Activated T-helper 17 cell treated with anti-CD3 and anti-CD28 coated beads, Interleukin-2, amount 50 U/mL, for 72 hours (primary cell): Measurements from ENCODE around the gene RCN2. TPM values are rescaled to one million over a fixed set of nuclear protein-coding genes. Genes with fewer than 3 reads are reported as not detected.

Experiments
- ATAC-seq: fragments of 150-1000 bp; cut with Tn5 transposase; replicated peaks from 2 replicates; pipeline ENCODE4 v1.10.0; 2021; ENCODE audit warnings: mild to moderate bottlenecking, moderate library complexity
- H3K27ac Mint-ChIP-seq: one replicate; pipeline ENCODE4 v1.8.0; 2022; ENCODE audit warnings: mixed read lengths
- H3K27me3 Mint-ChIP-seq: one replicate; pipeline ENCODE4 v1.8.0; 2022; ENCODE audit warnings: mixed read lengths
- H3K36me3 Mint-ChIP-seq: one replicate; pipeline ENCODE4 v1.8.0; 2022; ENCODE audit warnings: low read depth, mild to moderate bottlenecking, mixed read lengths
- H3K4me1 Mint-ChIP-seq: one replicate; pipeline ENCODE4 v1.8.0; 2022; ENCODE audit warnings: mixed read lengths
- H3K4me3 Mint-ChIP-seq: one replicate; pipeline ENCODE4 v1.8.0; 2022; ENCODE audit warnings: mild to moderate bottlenecking, mixed read lengths
- H3K9me3 Mint-ChIP-seq: one replicate; pipeline ENCODE4 v1.8.0; 2022; ENCODE audit warnings: mixed read lengths
- total RNA-seq, 2 donors: library from RNA; stranded (reverse); gene quantifications; one replicate each; pipeline ENCODE4 v1.2.3, GENCODE V29; 2022

Gene RCN2
- total RNA-seq, 2 donors from 2014 or later: 18.1 to 27.5 TPM

DNA sequence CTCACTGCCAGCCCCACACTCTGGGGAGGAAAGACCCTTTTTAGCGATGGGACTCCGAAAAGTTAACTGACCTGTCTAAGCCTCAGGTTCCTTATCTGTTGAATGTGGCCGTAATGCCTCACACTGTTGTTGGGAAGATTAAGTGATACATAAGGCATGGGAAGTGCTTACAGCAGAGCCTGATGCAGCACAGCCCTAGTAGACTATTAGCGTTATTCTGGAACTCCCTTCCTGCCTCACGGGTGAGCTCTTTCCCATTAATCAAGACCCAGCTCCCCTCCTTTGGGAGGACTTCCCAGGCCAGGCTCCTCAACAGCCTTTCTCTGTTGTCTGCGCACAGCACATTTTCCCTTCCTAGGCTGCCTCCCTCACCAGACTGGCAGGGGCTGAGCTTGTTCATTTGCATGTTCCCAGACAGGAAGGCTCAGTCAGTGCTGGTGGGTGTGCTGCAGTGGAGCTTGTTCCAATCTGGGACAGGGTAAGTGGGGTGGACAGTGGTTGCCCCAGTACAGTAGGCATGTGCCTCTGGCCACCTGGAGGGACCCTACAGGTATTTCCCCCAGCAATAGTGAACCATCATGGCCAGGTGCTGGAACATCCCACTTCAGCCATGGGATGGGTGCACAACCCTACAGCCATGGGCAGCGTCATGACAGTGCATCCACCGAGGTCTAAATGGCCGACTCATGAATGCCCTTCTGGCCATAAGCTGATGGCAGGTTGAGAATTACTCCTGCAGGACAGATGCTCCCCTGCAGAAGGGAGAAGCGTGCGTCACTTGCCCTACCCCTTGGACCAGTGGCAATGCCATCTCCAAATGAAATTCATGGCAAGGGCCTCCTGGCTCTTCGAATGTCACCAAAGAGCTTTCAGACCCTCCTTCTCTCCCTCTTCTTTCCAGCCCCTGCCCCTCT, 57.6 kb downstream of the RCN2 start:
- Mint-ChIP-seq H3K9me3 (no peaks in the 10 kb centered on the region), H3K27ac (peak overlapping the region; percentile 98), H3K4me3 (peak overlapping the region; percentile 85), H3K36me3 (peaks cover 8% of the 10 kb centered on the region), H3K27me3 (no peaks in the 10 kb centered on the region), H3K4me1 (peaks cover 22% of the 10 kb centered on the region)
- ATAC-seq: peak; percentile 16

DNA sequence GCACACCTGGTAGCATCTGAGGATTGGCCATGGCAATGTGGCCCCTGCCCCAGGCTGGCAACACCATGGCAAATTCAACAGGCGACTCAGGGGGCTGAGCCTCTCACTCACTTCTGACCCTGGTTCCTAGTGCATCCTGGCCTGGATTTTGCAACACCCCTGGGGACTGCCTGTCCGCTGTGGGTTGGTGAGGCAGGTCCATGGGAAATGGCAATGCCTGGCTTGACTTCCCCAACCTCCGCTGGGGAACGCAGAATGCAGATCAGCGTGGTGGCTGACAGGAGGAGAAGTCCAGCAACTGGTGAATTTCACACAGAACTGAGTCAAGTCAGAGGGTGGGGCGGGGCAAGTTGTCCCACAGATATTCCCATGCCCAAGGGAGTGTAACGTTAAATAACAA, 59.5 kb downstream of the RCN2 start:
- Mint-ChIP-seq H3K27ac (peak overlapping the region; percentile 98), H3K4me1 (peaks cover 23% of the 10 kb centered on the region), H3K27me3 (no peaks in the 10 kb centered on the region), H3K36me3 (peaks cover 17% of the 10 kb centered on the region), H3K4me3 (no peak overlapping the region), H3K9me3 (no peaks in the 10 kb centered on the region)
- no peak for ATAC-seq

DNA sequence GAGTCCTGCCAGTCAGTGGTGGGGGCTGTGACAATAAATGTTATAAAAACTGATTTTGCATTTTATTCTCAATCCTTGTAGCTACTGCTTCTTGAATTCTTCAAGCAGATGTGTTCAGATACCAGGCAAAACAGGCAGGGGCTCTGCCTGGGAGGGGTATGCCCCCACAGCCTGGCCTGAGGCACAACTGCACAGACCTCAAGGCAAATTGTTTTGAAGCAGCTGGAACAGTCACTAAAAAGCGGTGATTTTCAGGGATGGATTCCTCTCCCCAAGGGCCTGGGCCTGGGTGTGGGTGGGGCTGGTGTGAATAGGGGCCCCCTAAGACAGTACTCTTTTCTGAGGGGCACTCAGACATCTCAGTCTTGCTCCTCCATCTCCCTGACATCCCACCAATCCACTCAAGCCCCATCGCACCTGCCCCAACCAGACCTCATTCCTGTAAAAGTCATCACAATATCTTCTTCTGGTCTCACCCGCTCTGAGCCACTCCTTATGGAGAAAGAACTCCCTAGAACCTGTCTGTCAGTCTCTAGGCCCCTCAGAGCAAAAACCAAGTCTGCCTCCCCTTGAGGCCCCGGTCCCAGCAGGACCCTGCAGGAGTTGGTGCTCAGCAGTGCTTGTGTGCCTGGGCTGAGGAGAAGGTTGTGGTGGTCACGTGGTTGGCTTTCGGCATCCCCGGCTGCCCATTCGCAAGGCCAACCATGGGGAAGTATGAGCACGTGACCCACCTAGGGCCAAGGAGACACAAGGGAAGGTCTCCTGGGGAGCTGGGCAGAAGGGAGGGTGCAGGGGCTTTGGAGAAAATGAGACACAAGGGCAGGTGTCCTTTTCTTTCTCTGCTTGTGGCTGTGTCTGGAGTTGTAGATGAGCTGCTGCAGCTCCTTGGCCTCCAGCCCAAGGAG, 60.4 kb downstream of the RCN2 start:
- no peaks in the 10 kb centered on the region for H3K27me3 Mint-ChIP-seq
- no peaks in the 10 kb centered on the region for H3K9me3 Mint-ChIP-seq
- H3K36me3 Mint-ChIP-seq: peaks cover 27% of the 10 kb centered on the region
- H3K4me1 Mint-ChIP-seq: peaks cover 23% of the 10 kb centered on the region
- ATAC-seq: no peak
- no peak overlapping the region for H3K27ac Mint-ChIP-seq
- no peak overlapping the region for H3K4me3 Mint-ChIP-seq

DNA sequence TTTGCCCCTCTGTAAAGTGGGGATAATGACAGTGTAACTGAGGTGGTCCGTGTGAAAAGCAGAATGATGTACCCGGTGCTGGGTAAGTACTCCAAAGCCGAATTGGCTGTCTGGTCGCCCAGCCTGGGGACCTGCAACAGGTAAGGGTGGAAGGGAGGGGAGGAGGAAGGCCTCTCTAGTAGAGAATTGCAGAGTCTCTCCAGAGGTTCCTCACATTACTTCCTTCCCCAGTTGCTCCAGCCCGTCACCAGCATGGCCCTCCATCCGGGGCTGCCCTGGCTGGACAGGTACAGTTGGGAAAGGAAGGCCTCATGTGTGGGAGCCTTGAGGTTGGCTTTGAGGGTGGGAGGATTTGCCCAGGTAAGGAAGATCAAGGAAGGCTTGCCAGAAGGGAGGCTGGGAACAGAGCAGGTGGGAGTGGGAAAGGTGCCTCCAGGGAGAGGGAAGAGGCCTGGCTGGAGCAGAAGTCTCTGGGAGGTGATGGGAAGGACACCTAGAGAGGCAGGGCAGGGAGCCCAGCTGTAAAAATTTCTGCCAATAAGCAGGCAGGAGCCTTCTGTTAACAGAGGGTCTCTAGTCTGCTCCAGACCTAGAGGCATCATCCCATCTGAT, 61.7 kb downstream of the RCN2 start:
- Mint-ChIP-seq H3K36me3 (peaks cover 38% of the 10 kb centered on the region), H3K4me3 (peak overlapping the region; percentile 94), H3K27ac (peak overlapping the region; percentile 95), H3K9me3 (no peaks in the 10 kb centered on the region), H3K4me1 (peaks cover 33% of the 10 kb centered on the region), H3K27me3 (no peaks in the 10 kb centered on the region)
- no peak for ATAC-seq

DNA sequence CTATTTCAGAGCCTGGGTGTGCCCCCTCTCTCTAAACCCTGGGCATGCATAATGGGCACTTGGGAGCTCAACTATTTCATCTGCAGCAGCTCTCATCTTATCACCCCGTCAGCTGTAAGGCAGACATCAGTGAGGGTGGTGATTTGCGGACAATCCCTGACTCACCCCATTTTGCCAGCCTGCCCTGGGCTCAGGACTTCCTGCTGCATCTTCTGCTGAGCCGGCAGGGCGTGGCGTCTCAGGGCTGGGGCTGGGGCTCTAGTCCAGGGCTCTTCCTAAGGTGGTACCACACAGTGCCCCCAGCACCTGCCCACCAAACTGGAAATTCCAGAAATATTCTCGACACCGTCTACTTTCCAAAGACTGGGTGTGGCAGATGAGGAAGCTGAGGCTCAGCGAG, 62.5 kb downstream of the RCN2 start:
- no peaks in the 10 kb centered on the region for H3K9me3 Mint-ChIP-seq
- ATAC-seq: peak; percentile 69
- H3K4me3 Mint-ChIP-seq: peak overlapping the region; percentile 94
- peak overlapping the region; percentile 95 for H3K27ac Mint-ChIP-seq
- H3K4me1 Mint-ChIP-seq: peaks cover 32% of the 10 kb centered on the region
- H3K36me3 Mint-ChIP-seq: peaks cover 39% of the 10 kb centered on the region
- no peaks in the 10 kb centered on the region for H3K27me3 Mint-ChIP-seq

DNA sequence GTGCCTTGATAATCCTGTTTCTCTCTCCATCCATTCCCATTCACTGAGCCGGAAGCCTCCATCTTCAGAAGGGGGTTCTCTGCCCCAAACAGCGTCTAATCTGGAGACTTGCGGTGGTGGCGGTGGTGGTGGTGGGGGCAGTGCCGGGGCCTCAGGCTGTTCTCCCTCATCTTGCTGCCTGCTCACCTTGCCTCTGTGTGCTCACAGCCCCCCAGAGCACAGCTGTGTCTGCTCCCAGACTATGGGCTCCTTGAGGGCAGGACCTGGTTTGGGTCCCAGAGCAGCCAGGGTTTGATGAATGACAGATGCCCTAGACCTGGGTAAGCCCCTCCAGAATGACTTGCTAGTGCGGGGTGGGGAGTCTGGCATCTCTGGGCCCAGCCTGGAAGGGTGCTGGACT, 62.9 kb downstream of the RCN2 start:
- H3K4me3 Mint-ChIP-seq: peak overlapping the region; percentile 94
- no peaks in the 10 kb centered on the region for H3K9me3 Mint-ChIP-seq
- peak overlapping the region; percentile 95 for H3K27ac Mint-ChIP-seq
- ATAC-seq: peak; percentile 11
- H3K27me3 Mint-ChIP-seq: no peaks in the 10 kb centered on the region
- H3K36me3 Mint-ChIP-seq: peaks cover 44% of the 10 kb centered on the region
- H3K4me1 Mint-ChIP-seq: peaks cover 32% of the 10 kb centered on the region

DNA sequence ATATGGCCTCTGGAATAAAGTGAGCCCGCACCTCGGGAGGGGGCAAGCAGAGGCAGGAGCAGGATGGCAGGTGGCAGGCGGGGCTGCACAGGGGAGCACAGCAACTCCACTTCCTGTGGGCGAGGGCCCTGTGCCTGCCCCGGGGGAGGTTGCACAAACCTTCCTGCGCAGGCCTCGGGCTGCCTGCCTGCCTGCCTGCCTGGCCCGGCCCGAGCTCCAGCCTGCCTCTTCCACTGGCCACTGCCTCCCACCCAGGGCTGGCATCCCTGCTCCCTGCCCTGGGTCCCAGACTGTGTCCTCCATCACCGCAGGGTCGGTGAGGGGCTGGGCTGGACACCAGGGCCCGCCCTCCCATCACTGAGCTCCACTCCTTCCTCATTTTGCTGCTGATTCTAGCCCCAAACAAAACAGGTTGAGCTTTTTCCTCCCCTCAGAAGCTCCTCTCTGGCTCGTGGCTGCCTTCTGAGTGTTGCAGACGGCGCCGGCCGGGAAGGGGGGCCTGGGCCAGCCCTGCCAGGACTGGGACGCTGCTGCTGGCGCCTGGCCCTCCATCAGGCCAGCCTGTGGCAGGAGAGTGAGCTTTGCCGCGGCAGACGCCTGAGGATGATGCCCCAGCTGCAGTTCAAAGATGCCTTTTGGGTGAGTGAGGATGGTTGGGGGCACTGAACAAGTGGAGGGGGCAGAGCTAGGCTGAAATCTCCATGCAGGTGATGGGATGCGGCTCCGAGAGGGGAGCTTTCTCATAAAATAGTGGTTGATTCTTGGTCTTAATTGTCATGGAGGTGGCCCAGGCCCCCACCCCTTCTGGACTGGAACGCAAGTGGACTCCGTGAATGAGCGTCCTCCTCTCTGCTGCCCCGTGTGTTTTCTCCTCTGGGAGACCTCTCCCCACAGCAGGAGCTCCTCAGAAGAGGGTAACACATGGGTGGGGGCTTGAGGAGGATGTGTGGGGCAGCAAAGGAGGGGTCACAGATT, 63.7 kb downstream of the RCN2 start, which contains the start of gene PSTPIP1:
Gene PSTPIP1, plus strand, starts transcription at position 156 of the 975 bp plus-strand sequence. Its CDS starts 448 bp downstream, at position 604.
- peaks cover 52% of the 10 kb centered on the region for H3K36me3 Mint-ChIP-seq
- peak; percentile 60 for ATAC-seq
- peaks cover 32% of the 10 kb centered on the region for H3K4me1 Mint-ChIP-seq
- H3K4me3 Mint-ChIP-seq: peak within 1 kb of the TSS; percentile 94
- peak within 1 kb of the TSS; percentile 95 for H3K27ac Mint-ChIP-seq
- no peaks in the 10 kb centered on the region for H3K9me3 Mint-ChIP-seq
- no peaks in the 10 kb centered on the region for H3K27me3 Mint-ChIP-seq

DNA sequence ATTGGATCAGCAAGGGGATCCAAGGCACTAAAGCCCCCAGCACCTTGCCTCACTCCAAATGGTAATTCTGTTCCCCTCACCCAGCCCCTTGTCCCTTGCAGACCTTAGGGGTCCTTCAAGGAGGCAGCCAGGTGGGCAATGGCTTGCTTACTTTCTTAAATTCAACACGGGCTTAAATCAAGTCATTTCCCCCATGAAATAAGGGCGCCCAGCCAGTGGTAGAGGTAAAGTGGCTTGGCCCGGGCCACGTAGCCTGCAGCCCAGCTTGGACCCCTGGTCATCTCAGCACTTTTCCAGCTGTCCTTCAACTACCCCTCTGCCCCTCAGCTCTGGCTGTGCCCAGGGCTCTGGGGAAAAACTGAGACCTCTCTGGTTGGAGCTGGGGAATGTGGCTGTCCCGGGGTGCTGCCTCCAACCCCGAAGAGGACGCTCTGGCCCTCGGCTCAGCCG, 64.6 kb downstream of the RCN2 start:
- peak overlapping the region; percentile 94 for H3K4me3 Mint-ChIP-seq
- no peaks in the 10 kb centered on the region for H3K27me3 Mint-ChIP-seq
- peaks cover 35% of the 10 kb centered on the region for H3K4me1 Mint-ChIP-seq
- H3K27ac Mint-ChIP-seq: peak overlapping the region; percentile 95
- no peaks in the 10 kb centered on the region for H3K9me3 Mint-ChIP-seq
- H3K36me3 Mint-ChIP-seq: peaks cover 60% of the 10 kb centered on the region
- no peak for ATAC-seq

DNA sequence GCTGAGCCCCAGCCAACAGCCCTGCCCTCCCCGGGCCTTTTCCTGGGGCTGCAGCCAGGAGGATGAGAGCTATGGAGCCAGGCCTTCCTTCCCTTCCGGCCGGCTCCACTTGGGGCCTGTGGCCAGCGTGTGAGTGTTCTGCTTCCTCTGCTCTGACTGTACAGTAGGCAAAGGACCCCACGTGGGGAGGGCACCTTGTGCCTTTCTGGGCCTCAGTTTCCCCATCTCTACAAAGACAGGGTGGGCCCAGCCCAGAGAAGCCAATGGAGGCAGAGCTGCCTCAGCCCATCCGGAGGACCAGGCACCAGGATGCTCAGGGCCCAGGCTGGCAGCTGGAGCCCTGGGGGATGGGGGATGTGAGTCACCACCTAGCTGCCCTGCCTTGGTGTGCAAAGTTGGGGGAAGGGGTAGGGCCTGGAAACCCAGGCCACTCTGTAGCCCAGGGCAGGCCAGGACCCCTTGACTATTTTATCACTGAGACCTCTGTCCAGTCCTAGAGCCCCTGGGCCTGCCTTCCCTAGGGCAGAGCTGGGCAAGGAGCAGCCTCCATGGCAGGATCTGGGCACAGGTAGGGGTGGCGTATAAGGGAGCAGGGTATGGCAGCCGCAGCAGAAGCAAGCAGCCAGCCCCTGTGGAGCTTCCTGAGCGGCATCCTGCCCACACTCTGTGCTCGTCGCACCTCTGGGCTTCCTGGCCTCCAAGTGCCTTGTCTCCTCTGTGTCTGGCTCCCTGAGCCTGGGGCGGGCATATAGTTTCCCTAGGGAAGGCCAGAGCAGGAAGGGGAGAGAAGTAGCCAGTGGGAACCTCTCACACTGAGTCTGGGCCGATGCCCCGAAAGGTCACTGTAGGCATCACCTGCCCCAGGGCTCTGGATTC, 65.2 kb downstream of the RCN2 start:
- peaks cover 41% of the 10 kb centered on the region for H3K4me1 Mint-ChIP-seq
- no peaks in the 10 kb centered on the region for H3K27me3 Mint-ChIP-seq
- H3K9me3 Mint-ChIP-seq: no peaks in the 10 kb centered on the region
- ATAC-seq: peak; percentile 49
- H3K27ac Mint-ChIP-seq: peak overlapping the region; percentile 95
- H3K36me3 Mint-ChIP-seq: peaks cover 67% of the 10 kb centered on the region
- peak overlapping the region; percentile 94 for H3K4me3 Mint-ChIP-seq

DNA sequence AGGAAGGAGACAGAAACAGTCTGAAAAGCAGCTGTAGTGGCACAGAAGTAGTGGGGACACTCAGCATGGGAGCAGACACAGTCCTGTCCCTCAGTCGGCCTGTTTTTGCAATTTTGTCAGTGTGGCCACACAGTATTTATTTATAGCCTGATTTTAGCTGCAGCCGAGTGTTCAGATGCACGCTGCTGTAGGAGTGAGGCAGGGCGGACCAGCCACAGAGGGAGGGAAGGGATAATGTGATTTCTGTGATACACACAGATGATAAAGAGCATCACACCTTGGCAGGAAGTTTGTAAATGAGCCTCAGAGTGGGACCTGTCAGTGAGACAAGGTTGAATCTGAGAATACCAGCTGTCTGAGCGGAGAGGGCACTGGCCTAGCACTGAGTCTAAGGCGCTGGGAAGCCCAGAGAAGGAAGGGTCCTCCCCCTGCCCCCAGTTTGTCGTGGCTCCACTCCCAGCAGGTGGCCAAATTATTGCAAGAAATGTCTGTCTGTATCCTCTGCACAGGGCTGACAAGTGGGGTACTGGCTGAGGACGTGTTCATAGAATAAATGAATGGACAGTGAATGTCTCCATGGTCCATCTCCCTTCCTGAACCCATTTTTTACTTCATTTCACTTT, 67.2 kb downstream of the RCN2 start:
- Mint-ChIP-seq H3K4me3 (peak overlapping the region; percentile 94), H3K9me3 (no peaks in the 10 kb centered on the region), H3K36me3 (peaks cover 86% of the 10 kb centered on the region), H3K27ac (peak overlapping the region; percentile 95), H3K4me1 (peaks cover 53% of the 10 kb centered on the region), H3K27me3 (no peaks in the 10 kb centered on the region)
- ATAC-seq: no peak

DNA sequence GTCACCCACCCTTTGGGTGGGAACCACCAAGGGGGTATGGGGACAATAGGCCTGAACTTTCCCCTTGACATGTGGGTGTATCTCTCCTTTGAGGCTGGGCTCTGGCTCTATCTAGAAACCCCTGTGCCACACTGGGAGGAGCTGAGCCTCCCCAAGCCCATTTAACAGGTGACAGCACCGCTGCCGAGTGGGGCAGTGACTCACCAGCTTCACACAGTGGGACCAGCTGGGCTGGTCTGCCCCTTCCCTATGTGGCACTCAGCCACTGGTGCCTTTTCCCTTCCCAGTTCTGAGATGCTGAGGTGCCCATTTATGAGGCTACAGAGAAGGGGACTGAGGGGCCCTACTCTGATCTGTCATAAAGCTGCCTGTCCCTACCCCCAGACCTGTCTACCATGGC, 68.4 kb downstream of the RCN2 start:
- H3K36me3 Mint-ChIP-seq: peaks cover 97% of the 10 kb centered on the region
- no peak for ATAC-seq
- H3K4me1 Mint-ChIP-seq: peaks cover 60% of the 10 kb centered on the region
- no peaks in the 10 kb centered on the region for H3K27me3 Mint-ChIP-seq
- no peaks in the 10 kb centered on the region for H3K9me3 Mint-ChIP-seq
- no peak overlapping the region for H3K27ac Mint-ChIP-seq
- peak overlapping the region; percentile 94 for H3K4me3 Mint-ChIP-seq

DNA sequence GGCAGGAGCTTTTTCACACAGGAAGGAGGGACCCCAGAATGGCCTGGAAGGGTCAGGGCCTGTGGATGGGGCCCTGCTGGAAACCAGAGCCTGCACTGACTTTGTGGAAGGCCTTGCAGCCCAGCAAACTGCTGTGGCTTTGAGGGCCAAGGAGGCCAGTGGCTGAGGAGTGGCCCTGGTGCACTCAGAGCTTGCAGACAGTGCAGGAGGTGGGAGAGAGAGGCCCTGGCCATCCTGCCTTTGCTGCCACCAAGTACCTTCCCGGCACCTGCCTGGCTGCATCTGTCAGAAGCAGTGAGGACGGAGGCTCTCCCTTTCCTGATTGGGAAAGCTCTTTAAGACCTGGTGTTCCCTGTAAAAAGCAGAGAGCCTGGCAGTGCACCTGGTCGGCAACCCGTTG, 69.8 kb downstream of the RCN2 start:
- H3K36me3 Mint-ChIP-seq: peaks cover 96% of the 10 kb centered on the region
- peak overlapping the region; percentile 33 for H3K27ac Mint-ChIP-seq
- no peaks in the 10 kb centered on the region for H3K9me3 Mint-ChIP-seq
- peak overlapping the region; percentile 85 for H3K4me3 Mint-ChIP-seq
- no peaks in the 10 kb centered on the region for H3K27me3 Mint-ChIP-seq
- ATAC-seq: no peak
- H3K4me1 Mint-ChIP-seq: peaks cover 69% of the 10 kb centered on the region
